HS-5 (cell line): Measurements from ENCODE around the gene PLEKHA4.
A peak's percentile ranks its signal among the peaks of the same experiment; 100 is the strongest.
"Not testable (repeated sequence)": the region's sequence is repeated elsewhere in the genome, so short reads cannot be mapped to it uniquely, and the experiment has no call there.

Experiments used
- DNase-seq: peaks from one replicate; pipeline ENCODE4 v3.0.0-alpha.2; 2012; ENCODE audit warnings: low read depth

Gene PLEKHA4

GRCh38 chr19:48889496-48889895 lies 21.1 kb upstream of the PLEKHA4 start:
- DNase-seq = not testable (repeated sequence)

DNA sequence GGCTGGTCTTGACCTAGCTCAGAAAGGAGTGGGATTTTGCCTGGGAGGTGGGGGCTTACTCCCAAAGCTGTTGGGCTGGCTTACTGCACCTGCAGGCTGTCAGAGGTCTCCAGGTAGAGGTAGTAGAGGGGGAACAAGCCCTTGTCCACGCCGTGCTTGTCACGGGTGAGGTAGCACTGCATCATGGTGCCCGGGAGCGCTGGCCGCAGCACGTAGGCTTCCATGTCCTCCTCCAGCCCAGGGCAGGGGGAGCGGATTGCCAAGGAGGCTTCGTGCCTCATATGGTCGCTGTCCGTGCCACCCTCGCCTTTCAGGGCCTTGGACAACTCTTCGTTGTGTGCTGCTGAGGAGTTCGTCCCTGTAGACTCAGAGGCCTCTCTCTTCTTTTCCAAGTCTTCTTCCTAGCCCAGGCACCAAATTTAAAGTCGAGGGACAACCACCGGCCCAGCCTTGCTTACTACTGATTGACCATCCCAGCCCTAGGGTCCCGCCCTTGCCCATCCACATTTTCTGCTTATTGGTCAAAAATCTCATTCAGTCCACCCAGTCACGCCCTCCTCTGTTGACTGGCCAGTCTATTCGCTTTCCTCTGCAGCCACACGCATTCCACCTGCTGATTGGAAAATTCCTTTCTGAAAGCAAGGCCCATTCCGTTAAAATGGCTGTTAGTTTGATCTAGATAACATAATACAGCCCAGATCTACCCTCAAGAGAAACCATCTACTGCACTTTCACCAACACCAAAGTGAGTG lies 19.6 kb upstream of the PLEKHA4 start:
- DNase-seq = no peak

GRCh38 chr19:48883726-48884125 lies 15.3 kb upstream of the PLEKHA4 start:
- DNase-seq = no peak

DNA sequence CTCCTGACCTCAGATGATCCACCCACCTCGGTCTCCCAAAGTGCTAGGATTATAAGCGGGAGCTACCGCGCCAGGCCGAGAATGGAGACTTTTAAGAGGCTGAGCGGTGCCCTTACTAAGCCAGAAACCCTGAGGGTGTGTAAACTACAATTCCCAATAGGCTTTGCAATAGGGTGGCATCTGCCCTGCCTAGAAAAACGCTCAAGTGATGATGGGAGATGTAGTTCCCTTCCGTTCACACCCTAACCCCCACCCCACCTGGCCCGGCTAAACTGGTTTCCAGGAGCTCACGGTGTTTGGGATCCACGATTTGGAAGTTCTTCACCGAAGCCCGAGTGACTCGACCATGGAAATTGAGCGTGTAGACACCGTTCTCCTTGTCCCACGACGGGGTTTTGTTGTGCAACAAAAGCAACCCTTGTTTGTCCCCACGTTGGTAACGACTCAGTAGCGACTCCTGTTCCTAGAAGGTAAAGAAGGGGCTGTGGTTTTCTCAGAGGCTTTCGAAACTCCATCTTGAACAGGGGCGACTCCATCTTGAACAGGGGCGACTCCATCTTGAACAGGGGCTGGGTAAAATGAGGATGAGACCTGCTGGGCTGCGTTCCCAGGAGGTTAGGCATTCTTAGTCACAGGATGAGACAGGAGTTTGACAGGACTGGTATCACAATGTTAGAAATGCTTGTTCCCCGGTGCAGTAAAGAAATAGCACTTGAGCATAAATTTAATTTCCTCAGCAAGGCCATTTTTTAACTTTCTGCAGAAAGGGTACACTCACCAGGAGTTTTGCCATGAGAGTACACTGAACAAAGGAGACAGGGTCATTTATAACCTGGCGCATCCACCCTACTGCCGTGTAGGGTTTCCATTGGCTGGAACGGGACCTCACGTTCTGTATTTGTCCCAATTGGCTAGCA lies 13.6 kb upstream of the PLEKHA4 start:
- no peak for DNase-seq

DNA sequence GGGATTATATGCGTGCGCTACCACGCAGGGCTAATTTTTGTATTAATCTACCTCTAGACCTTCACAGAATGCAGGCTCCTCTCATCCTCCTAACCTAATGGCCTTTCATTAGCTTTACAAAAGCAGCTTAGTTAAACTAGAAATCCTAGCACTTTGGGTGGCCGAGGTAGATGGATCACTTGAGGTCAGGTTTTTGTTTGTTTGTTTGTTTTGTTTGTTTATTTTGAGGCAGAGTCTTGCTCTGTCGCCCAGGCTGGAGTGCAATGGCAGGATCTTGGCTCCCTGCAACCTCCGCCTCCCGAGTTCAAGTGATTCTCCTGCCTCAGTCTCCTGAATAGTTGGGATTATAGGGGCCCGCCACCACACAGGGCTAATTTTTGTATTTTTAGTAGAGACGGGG lies 11.3 kb upstream of the PLEKHA4 start:
- not testable (repeated sequence) for DNase-seq

- no peak for DNase-seq
Measured at GRCh38 chr19:48879025-48879637, 10.7 kb upstream of the PLEKHA4 start.

DNA sequence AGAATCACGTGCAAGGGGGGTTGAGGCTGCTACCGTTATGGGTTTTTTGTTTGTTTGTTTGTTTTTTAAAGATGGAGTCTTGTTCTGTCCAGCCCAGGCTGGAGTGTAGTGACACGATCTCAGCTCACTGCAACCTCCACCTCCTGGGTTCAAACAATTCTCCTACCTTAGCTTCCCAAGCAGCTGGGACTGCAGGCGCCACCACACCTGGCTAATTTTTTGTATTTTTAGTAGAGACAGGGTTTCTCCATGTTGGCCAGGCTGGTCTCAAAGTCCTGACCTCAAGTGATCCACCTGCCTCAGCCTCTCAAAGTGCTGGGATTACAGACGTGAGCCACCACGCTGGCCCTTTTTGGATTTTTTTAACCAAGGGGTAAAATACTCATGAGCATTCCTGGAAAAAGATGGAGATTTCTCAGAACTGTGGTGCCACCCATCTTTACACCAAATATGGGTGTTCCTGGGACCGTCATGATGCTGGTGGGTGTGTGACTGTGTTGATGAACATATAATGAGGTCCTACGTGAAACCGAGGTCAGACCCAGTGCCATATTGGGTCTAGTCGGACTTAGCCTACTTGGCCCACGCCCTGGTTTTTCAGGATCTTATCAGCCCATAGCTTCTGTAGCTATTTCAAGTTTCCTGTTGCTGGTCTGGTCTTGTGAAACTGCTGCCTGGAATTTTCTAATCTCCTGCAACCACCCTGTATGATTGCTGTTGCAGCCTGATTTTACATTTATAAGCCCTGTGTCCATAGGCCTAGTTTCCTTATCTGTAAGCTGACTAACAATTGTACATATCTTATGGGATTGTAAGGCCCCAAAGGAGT lies 10.0 kb upstream of the PLEKHA4 start:
- DNase-seq = no peak

GRCh38 chr19:48877855-48878195 lies 9.4 kb upstream of the PLEKHA4 start:
- DNase-seq = no peak

DNA sequence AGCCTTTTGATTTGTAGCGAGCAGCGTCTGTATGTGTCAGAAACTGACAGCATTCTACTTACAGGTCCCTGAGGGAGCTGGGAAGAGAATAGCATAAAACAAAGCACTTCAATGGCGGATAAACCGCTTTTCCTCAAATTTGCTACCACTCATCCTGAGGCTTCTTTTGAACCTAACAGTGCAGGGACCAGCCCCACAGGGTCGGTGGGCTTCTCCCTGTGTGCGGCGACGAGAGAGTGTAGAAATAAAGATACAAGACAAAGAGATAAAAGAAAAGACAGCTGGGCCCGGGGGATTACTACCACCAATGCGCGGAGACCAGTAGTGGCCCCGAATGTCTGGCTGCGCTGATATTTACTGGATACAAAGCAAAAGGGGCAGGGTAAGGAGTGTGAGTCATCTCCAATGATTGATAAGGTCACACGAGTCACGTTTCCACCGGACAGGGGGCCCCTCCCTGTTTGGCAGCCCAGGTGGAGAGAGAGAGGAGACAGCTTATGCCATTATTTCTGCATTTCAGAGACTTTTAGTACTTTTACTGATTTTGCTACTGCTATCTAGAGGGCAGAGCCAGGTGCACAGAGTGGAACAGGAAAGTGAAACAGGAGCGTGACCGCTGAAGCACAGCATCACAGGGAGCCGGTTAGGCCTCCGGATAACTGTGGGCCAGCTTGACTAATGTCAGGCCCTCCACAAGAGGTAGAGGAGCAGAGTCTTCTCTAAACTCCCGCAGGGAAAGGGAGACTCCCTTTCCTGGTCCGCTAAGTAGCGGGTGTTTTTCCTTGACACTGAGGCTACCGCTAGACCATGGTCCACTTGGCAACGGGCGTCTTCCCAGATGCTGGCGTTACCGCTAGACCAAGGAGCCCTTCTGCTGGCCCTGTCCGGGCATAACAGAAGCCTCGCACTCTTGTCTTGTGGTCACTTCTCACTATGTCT lies 7.9 kb upstream of the PLEKHA4 start:
- DNase-seq = not testable (repeated sequence)

- peak; percentile 68 for DNase-seq
Measured at GRCh38 chr19:48874303-48875135, 6.1 kb upstream of the PLEKHA4 start.

GRCh38 chr19:48873476-48874302 lies 5.3 kb upstream of the PLEKHA4 start:
- DNase-seq = no peak

GRCh38 chr19:48872884-48873475 lies 4.6 kb upstream of the PLEKHA4 start:
- peak; percentile 90 for DNase-seq

GRCh38 chr19:48872182-48872883 lies 3.9 kb upstream of the PLEKHA4 start, which contains the start of gene PPP1R15A:
PPP1R15A (plus strand) TSS chr19:48872421; CDS start chr19:48873234, 813 bp downstream.
- DNase-seq = peak; percentile 94

DNA sequence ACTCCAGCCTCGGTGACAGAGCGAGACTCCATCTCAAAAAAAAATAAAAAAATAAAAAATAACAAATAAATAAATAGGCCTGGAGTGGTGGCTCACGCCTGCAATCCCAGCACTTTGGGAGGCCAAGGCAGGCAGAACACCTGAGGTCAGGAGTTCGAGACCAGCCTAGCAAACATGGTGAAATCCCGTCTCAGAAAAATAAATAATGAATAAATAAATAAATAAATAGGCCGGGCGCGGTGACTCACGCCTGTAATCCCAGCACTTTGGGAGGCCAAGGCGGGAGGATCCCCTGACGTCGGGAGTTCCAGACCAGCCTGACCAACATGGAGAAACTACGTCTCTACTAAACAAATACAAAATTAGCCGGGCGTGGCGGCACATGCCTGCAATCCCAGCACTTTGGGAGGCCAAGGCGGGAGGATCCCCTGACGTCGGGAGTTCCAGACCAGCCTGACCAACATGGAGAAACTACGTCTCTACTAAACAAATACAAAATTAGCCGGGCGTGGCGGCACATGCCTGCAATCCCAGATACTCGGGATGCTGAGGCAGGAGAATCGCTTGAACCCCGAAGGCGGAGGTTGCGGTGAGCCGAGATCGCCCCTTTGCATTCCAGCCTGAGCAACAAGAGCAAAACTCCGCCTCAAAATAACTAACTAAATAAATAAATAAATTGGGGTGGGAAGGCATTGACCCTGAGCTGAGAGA lies 3.2 kb upstream of the PLEKHA4 start:
- DNase-seq = not testable (repeated sequence)

- no peak for DNase-seq
Measured at GRCh38 chr19:48870048-48870447, 1.6 kb upstream of the PLEKHA4 start.

DNA sequence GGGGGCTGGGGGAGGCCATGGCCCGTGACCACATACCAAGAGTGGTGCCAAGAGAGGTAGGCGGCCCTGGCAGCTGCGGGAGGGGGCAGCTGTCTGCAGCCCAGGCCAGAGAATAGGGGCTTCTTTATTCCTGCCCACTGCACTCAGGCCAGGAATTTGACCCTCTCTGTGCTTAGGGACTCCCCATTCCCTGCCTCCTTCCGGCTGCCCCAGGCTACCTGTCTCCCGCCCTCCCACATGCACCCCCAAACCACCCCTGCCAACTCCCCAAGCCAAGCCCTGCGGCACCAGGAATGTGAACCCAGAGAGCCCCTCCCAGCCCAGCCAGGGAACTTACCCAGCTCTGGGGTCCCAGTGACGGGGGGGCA lies 687 bp downstream of the PLEKHA4 start:
- DNase-seq = no peak

- no peak for DNase-seq
Measured at GRCh38 chr19:48867123-48867745, 1.2 kb downstream of the PLEKHA4 start.
